Stomach (tissue), 9 donors: ENCODE data around the gene TM4SF4. TPM values are rescaled to one million over a fixed set of nuclear protein-coding genes. Genes with fewer than 3 reads are reported as not detected.
A peak's percentile ranks its signal among the peaks of the same experiment; 100 is the strongest.

Source experiments
- DNase-seq, 2 donors: peaks; one replicate each; pipeline versions ENCODE4 v3.0.0 to v3.0.0-alpha.2; 2013 to 2019
- H3K27ac ChIP-seq, 5 donors: fragments of 200-600 bp in 4 of 5; sonication (generic) in 4 of 5; one replicate each; pipeline ENCODE4 v1.5.1; 2013 to 2019; ENCODE audit warnings: mild to moderate bottlenecking in 1 of 5, moderate library complexity in 1 of 5
- H3K27me3 ChIP-seq, 3 donors: fragments of 200-600 bp; sonication (generic); one replicate each; pipeline ENCODE4 v1.5.1; 2017 to 2019; ENCODE audit warnings: mixed run types in 1 of 3
- H3K36me3 ChIP-seq, 4 donors: fragments of 200-600 bp; sonication (generic); 1 replicate in 3 of 4; 2 replicates in 1 of 4; pipeline ENCODE4 v1.5.1; 2016 to 2019
- H3K4me1 ChIP-seq, 4 donors: fragments of 200-600 bp; sonication (generic); one replicate each; pipeline ENCODE4 v1.5.1; 2016 to 2019
- H3K4me3 ChIP-seq, 4 donors: fragments of 200-600 bp; sonication (generic) in 3 of 4; one replicate each; pipeline ENCODE4 v1.5.1; 2016 to 2019; ENCODE audit warnings: mild to moderate bottlenecking in 1 of 4
- H3K9me3 ChIP-seq, 4 donors: fragments of 200-600 bp; sonication (generic); one replicate each; pipeline ENCODE4 v1.5.1; 2016 to 2019
- CTCF ChIP-seq, 7 experiments: fragments of 450-650 bp in 4 of 7; fragments of 200-600 bp in 3 of 7; sonication (generic) in 3 of 7; IDR thresholded peaks; one replicate each; pipeline ENCODE4 v1.5.1; 2016 to 2019; ENCODE audit warnings: antibody characterized with exemption in 7 of 7, control low read depth in 2 of 7, mild to moderate bottlenecking in 1 of 7
- EP300 ChIP-seq: sonication (generic); formaldehyde crosslinking; IDR thresholded peaks from one replicate; pipeline ENCODE4 v1.6.1; 2017; ENCODE audit warnings: antibody characterized with exemption
- POLR2A ChIP-seq, 4 donors: fragments of 450-650 bp; IDR thresholded peaks; one replicate each; pipeline ENCODE4 v1.6.1; 2016; ENCODE audit warnings: antibody characterized with exemption in 4 of 4, control low read depth in 2 of 4, mild to moderate bottlenecking in 1 of 4, moderate library complexity in 1 of 4
- POLR2AphosphoS5 ChIP-seq, 3 donors: sonication (generic); formaldehyde crosslinking; IDR thresholded peaks; one replicate each; pipeline ENCODE4 v1.6.1; 2016; ENCODE audit warnings: antibody characterized with exemption in 3 of 3
- WGBS, 5 donors: extraction: QIAGEN DNeasy Blood & Tissue Kit in 3 of 5; methylation state at CpG; one replicate each; pipeline versions ENCODE4 v1.1.5 to v1.1.7; 2013 to 2018; 5-methylcytosine and 5-hydroxymethylcytosine counted together
- intact Hi-C: fragments of 100-400 bp; cut with DNase I; formaldehyde crosslinking; loops from one replicate; pipeline ENCODE4 v1.15.1; 2023; ENCODE audit warnings: low total_unique reads
- polyA plus RNA-seq, 3 donors: library from polyadenylated mRNA; stranded (reverse); fragments of 200-250 nt; gene quantifications; one replicate each; pipeline ENCODE4 v1.2.3, GENCODE V29; 2013
- total RNA-seq, 5 donors: library from RNA; depleted of rRNA; stranded (reverse); fragments of >200 nt; gene quantifications; one replicate each; pipeline versions ENCODE4 v1.1.0 to v1.2.3, GENCODE V29; 2014 to 2016
- donor health status: healthy with polysubstance abuse.
- donor health status: Bipolar disorder and iron deficiency.
- donor health status: healthy.

The TM4SF4 gene
- total and polyA plus RNA-seq, 8 donors: 1.4 to 40.8 (median 9.9) TPM; not detected in 1

- H3K4me1 ChIP-seq: peaks cover 0 to 4% (median 0%) of the 10 kb centered on the region in 4 donors
- 50 to 100% (median 89%) methylated on average over 1 of the region's 1 CpG for WGBS, 5 donors
- no peak for DNase-seq
- H3K4me3 ChIP-seq: no peak overlapping the region
- no peaks in the 10 kb centered on the region for H3K9me3 ChIP-seq
- H3K36me3 ChIP-seq: no peaks in the 10 kb centered on the region
- TF ChIP-seq POLR2AphosphoS5 (IDR thresholded peaks at IDR 0.05) (no peak), EP300 (no peak), POLR2A (IDR thresholded peaks at IDR 0.05) (no peak), CTCF (IDR thresholded peaks at IDR 0.05) (no peak)
- intact Hi-C loops: no loop called here
- H3K27me3 ChIP-seq: no peaks in the 10 kb centered on the region
- H3K27ac ChIP-seq: no peak overlapping the region
Observed at GRCh38 chr3:149501524-149501923, 27.0 kb downstream of the TM4SF4 start.

- H3K4me1 ChIP-seq: peaks cover 4 to 14% (median 5%) of the 10 kb centered on the region in 4 donors
- no peaks in the 10 kb centered on the region for H3K36me3 ChIP-seq
- TF ChIP-seq CTCF (IDR thresholded peaks at IDR 0.05): no peak
- intact Hi-C loops: no loop called here
- H3K27me3 ChIP-seq: no peaks in the 10 kb centered on the region
- H3K4me3 ChIP-seq: no peak overlapping the region
- 75 to 92% (median 82%) methylated on average over 3 of the region's 3 CpGs for WGBS, 5 donors
- DNase-seq: no peak
- no peaks in the 10 kb centered on the region for H3K9me3 ChIP-seq
- H3K27ac ChIP-seq: no peak overlapping the region
Observed at GRCh38 chr3:149502438-149502837, 27.9 kb downstream of the TM4SF4 start.

- H3K4me1 ChIP-seq: peaks cover 11 to 41% (median 12%) of the 10 kb centered on the region in 4 donors
- H3K4me3 ChIP-seq: no peak overlapping the region
- WGBS, 5 donors: 33 to 60% (median 48%) methylated on average over 1 of the region's 1 CpG
- TF ChIP-seq EP300 (no peak), POLR2A (IDR thresholded peaks at IDR 0.05) (no peak), CTCF (IDR thresholded peaks at IDR 0.05) (no peak), POLR2AphosphoS5 (IDR thresholded peaks at IDR 0.05) (no peak)
- H3K27me3 ChIP-seq: no peaks in the 10 kb centered on the region
- H3K36me3 ChIP-seq: no peaks in the 10 kb centered on the region
- intact Hi-C loops: no loop called here
- no peak overlapping the region for H3K27ac ChIP-seq
- H3K9me3 ChIP-seq: no peaks in the 10 kb centered on the region
- DNase-seq: no peak
Observed at GRCh38 chr3:149506540-149506939, 32.0 kb downstream of the TM4SF4 start.

GRCh38 chr3:149506965-149507364 is 32.5 kb downstream of the TM4SF4 start:
- intact Hi-C loops: no loop called here

GRCh38 chr3:149507491-149508324 is 33.2 kb downstream of the TM4SF4 start:
- no peaks in the 10 kb centered on the region for H3K9me3 ChIP-seq
- H3K27me3 ChIP-seq: no peaks in the 10 kb centered on the region
- peak overlapping the region in 3 of 5 donors; percentile 10 to 62 (median 45) for H3K27ac ChIP-seq
- no peaks in the 10 kb centered on the region for H3K36me3 ChIP-seq
- DNase-seq: peak in 1 of 2 donors; percentile 31
- H3K4me3 ChIP-seq: peak overlapping the region in 1 of 4 donors; percentile 3
- H3K4me1 ChIP-seq: peaks cover 11 to 49% (median 16%) of the 10 kb centered on the region in 4 donors
- WGBS, 5 donors: 22 to 34% (median 24%) methylated on average over 14 of the region's 14 CpGs
- intact Hi-C loops: no loop called here
- TF ChIP-seq EP300 (no peak), POLR2AphosphoS5 (IDR thresholded peaks at IDR 0.05) (no peak), POLR2A (IDR thresholded peaks at IDR 0.05) (no peak), CTCF (IDR thresholded peaks at IDR 0.05) (no peak)

More at GRCh38 chr3:149506965-149507364, 32.5 kb downstream of the TM4SF4 start:
- no peak for DNase-seq
- WGBS, 5 donors: 34 to 56% (median 38%) methylated on average over 2 of the region's 2 CpGs
- Histone ChIP-seq H3K4me3 (no peak overlapping the region), H3K27ac (peak overlapping the region in 2 of 5 donors; percentile 10 to 62), H3K9me3 (no peaks in the 10 kb centered on the region), H3K36me3 (no peaks in the 10 kb centered on the region), H3K4me1 (peaks cover 11 to 42% (median 13%) of the 10 kb centered on the region in 4 donors), H3K27me3 (no peaks in the 10 kb centered on the region)
- TF ChIP-seq POLR2AphosphoS5 (IDR thresholded peaks at IDR 0.05): no peak
